K562 (cell line): ENCODE results near the gene RPL10A. TPM values are rescaled to one million over a fixed set of nuclear protein-coding genes. Genes with fewer than 3 reads are reported as not detected.

Experiments
- ARID2 ChIP-seq: fragments of 450-650 bp; IDR thresholded peaks from 2 replicates; pipeline ENCODE4 v1.6.1; 2017; ENCODE audit warnings: antibody characterized with exemption, mild to moderate bottlenecking
- CCNT2 ChIP-seq: IDR thresholded peaks from 2 replicates; pipeline ENCODE4 v1.6.1; 2011; ENCODE audit warnings: borderline replicate concordance, low read depth, mild to moderate bottlenecking, moderate library complexity, mixed read lengths, low read length; ENCODE audit not compliant: insufficient read length; ENCODE audit errors: extremely low read depth
- E2F4 ChIP-seq: sonication (generic); formaldehyde crosslinking; IDR thresholded peaks from 2 replicates; pipeline ENCODE4 v1.8.0; 2022; ENCODE audit warnings: mild to moderate bottlenecking, low read depth, missing genetic modification reagents
- HDAC2 ChIP-seq: fragments of 450-650 bp; IDR thresholded peaks from 2 replicates; pipeline ENCODE4 v1.6.1; 2016; ENCODE audit warnings: mild to moderate bottlenecking
- HNRNPK ChIP-seq: fragments of 200-400 bp; formaldehyde crosslinking; IDR thresholded peaks from one replicate; pipeline ENCODE4 v1.6.1; 2018; ENCODE audit warnings: mild to moderate bottlenecking, low read depth, low read length; ENCODE audit not compliant: poor library complexity, severe bottlenecking
- KDM2B ChIP-seq: fragments of 250-450 bp; sonication (Bioruptor Pico); IDR thresholded peaks from 2 replicates; pipeline ENCODE4 v1.8.0; 2021; ENCODE audit warnings: mild to moderate bottlenecking, moderate library complexity
- NUFIP1 ChIP-seq: fragments of 450-650 bp; IDR thresholded peaks from 2 replicates; pipeline ENCODE4 v1.6.1; 2018; ENCODE audit not compliant: partially characterized antibody
- POLR2AphosphoS5 ChIP-seq: IDR thresholded peaks from 2 replicates; pipeline ENCODE4 v1.6.1; 2011; ENCODE audit warnings: mild to moderate bottlenecking, low read depth, low read length, moderate library complexity; ENCODE audit not compliant: control insufficient read depth, insufficient read depth
- POLR2G ChIP-seq: fragments of 200-400 bp; formaldehyde crosslinking; IDR thresholded peaks from 2 replicates; pipeline ENCODE4 v1.6.1; 2017; ENCODE audit warnings: low read depth, mild to moderate bottlenecking, antibody characterized with exemption, low read length, moderate library complexity
- SAP30 ChIP-seq: fragments of 200-600 bp; sonication (generic); IDR thresholded peaks from 2 replicates; pipeline ENCODE4 v1.6.1; 2012; ENCODE audit warnings: borderline replicate concordance, low read depth, mild to moderate bottlenecking, moderate library complexity, low read length, control low read depth, inconsistent platforms; ENCODE audit not compliant: insufficient read depth, poor library complexity, severe bottlenecking
- SIN3A ChIP-seq, 2 experiments: fragments of 150-350 bp in 1 of 2; IDR thresholded peaks; 2 replicates each; pipeline ENCODE4 v1.6.1; 2011 to 2016; ENCODE audit warnings: borderline replicate concordance in 2 of 2, low read depth in 2 of 2, low read length in 2 of 2, mild to moderate bottlenecking in 2 of 2, moderate library complexity in 2 of 2; ENCODE audit not compliant: control insufficient read depth in 1 of 2
- SMAD4 ChIP-seq: fragments of 250-450 bp; sonication (Bioruptor Pico); conservative IDR thresholded peaks from 2 replicates; pipeline ENCODE4 v1.8.0; 2021; ENCODE audit warnings: inconsistent platforms, mild to moderate bottlenecking, moderate library complexity
- TAF1 ChIP-seq: IDR thresholded peaks from 2 replicates; pipeline ENCODE4 v1.6.1; 2011; ENCODE audit warnings: mild to moderate bottlenecking, low read length, moderate library complexity; ENCODE audit not compliant: insufficient read depth, control insufficient read depth, severe bottlenecking; ENCODE audit errors: extremely low read depth
- ZBTB7A ChIP-seq: IDR thresholded peaks from 2 replicates; pipeline ENCODE4 v1.6.1; 2011; ENCODE audit warnings: low read depth, mild to moderate bottlenecking, low read length, moderate library complexity, borderline replicate concordance; ENCODE audit not compliant: control insufficient read depth
- ZNF592 ChIP-seq: fragments of 450-650 bp; IDR thresholded peaks from 2 replicates; pipeline ENCODE4 v1.6.1; 2017; ENCODE audit warnings: antibody characterized with exemption, mild to moderate bottlenecking
- ZNF695 ChIP-seq: fragments of 450-650 bp; formaldehyde crosslinking; IDR thresholded peaks from 2 replicates; pipeline ENCODE4 v1.4.0; 2020; ENCODE audit warnings: mild to moderate bottlenecking, moderate library complexity
- polyA plus RNA-seq, 8 experiments: library from polyadenylated mRNA; depleted of rRNA in 4 of 8; stranded (reverse) in 5 of 8; unstranded in 3 of 8; fragments of >200 nt; fragmentation: Nextera tagmentation in 2 of 8; fragmentation: Illumina TruSeq in 1 of 8; extraction: Ambion mirVana in 2 of 8; extraction: Trizol in 1 of 8; gene quantifications; 2 replicates each; pipeline versions ENCODE4 v1.2.1 to v1.2.3, GENCODE V29; 2011 to 2014; ENCODE audit warnings: inconsistent platforms in 1 of 8, missing spikeins in 1 of 8
- total RNA-seq, 7 experiments: library from RNA; depleted of rRNA in 6 of 7; stranded (reverse); fragments of >200 nt in 6 of 7; fragmentation: Illumina TruSeq in 2 of 7; extraction: Trizol in 2 of 7; gene quantifications; 2 replicates each; pipeline versions ENCODE4 v1.2.1 to v1.2.3, GENCODE V29; 2011 to 2021; ENCODE audit warnings: low replicate concordance in 1 of 7
- TF ChIP-seq, protein P1 (sequence below): sonication (generic); formaldehyde crosslinking; IDR thresholded peaks from 2 replicates; pipeline ENCODE4 v1.8.1; 2023; ENCODE audit warnings: mild to moderate bottlenecking, missing genetic modification reagents

The RPL10A gene
- total and polyA plus RNA-seq, 9 of the 15 experiments (the other 6 are each of a cell fraction or from before 2014, with no cell fraction given) = 1,589 to 3,237 (median 2,116) TPM

- peak; percentile 93 for TF ChIP-seq POLR2G
- TF ChIP-seq SMAD4 = peak; percentile 73
- TF ChIP-seq, protein P1, sequence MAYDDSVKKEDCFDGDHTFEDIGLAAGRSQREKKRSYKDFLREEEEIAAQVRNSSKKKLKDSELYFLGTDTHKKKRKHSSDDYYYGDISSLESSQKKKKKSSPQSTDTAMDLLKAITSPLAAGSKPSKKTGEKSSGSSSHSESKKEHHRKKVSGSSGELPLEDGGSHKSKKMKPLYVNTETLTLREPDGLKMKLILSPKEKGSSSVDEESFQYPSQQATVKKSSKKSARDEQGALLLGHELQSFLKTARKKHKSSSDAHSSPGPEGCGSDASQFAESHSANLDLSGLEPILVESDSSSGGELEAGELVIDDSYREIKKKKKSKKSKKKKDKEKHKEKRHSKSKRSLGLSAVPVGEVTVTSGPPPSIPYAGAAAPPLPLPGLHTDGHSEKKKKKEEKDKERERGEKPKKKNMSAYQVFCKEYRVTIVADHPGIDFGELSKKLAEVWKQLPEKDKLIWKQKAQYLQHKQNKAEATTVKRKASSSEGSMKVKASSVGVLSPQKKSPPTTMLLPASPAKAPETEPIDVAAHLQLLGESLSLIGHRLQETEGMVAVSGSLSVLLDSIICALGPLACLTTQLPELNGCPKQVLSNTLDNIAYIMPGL = no peak
- TF ChIP-seq SIN3A (IDR thresholded peaks at IDR 0.05; ENCODE audit: borderline replicate concordance in 2 of 2, control insufficient read depth in 1 of 2, low read depth in 2 of 2, low read length in 2 of 2) = peak; percentile 68 to 97; a peak in 2 of 4 replicates
- no peak for TF ChIP-seq NUFIP1
- TF ChIP-seq ZNF695 (CRISPR knock-in tag) = no peak
- peak; percentile 78; the same call in 1 of the 2 replicates for TF ChIP-seq KDM2B (CRISPR knock-in tag)
- peak; percentile 70 for TF ChIP-seq TAF1
- peak; percentile 88; the same call in 1 of the 2 replicates for TF ChIP-seq E2F4 (CRISPR knock-in tag)
- 0 out of 2 replicates have a peak, but pooled peaks have one; percentile 42 for TF ChIP-seq HDAC2
- TF ChIP-seq CCNT2 = peak; percentile 73
- TF ChIP-seq ARID2 = no peak
- TF ChIP-seq ZBTB7A = peak; percentile 89
- TF ChIP-seq POLR2AphosphoS5 = peak; percentile 75
- TF ChIP-seq SAP30 = peak; percentile 94
- TF ChIP-seq HNRNPK = peak; percentile 21
- peak; percentile 65 for TF ChIP-seq ZNF592
Measured at GRCh38 chr6:35452183-35453090, 15.8 kb upstream of the RPL10A start, which contains the start of gene FANCE (continued).
